ENCODE results near the gene NGRN.
A peak's percentile ranks its signal among the peaks of the same experiment; 100 is the strongest.
"Not testable (repeated sequence)": the region's sequence is repeated elsewhere in the genome, so short reads cannot be mapped to it uniquely, and the experiment has no call there.

Gene NGRN

GRCh38 chr15:90260731-90261130, 4.7 kb upstream of the NGRN start:
- 86 to 94% methylated on average over 5 to 6 of the region's 6 CpGs for WGBS, 2 experiments
- not testable (repeated sequence) for H3K4me3 ChIP-seq (ENCODE audit: insufficient read depth, low read depth, low read length); H3K9me3 ChIP-seq (ENCODE audit: control insufficient read depth, low read length); H3K4me1 ChIP-seq (ENCODE audit: control insufficient read depth, insufficient read depth, low read length); H3K36me3 ChIP-seq (ENCODE audit: control insufficient read depth, insufficient read depth, low read length); H3K27ac ChIP-seq (ENCODE audit: insufficient read depth, low read depth, low read length, poor library complexity, severe bottlenecking); H3K27me3 ChIP-seq (ENCODE audit: control insufficient read depth, insufficient read depth, low read length, poor library complexity, severe bottlenecking)

- peaks cover 11% of the 10 kb centered on the region for H3K4me1 ChIP-seq (ENCODE audit: control insufficient read depth, insufficient read depth, low read length)
- no peaks in the 10 kb centered on the region for H3K9me3 ChIP-seq (ENCODE audit: control insufficient read depth, low read length)
- no peaks in the 10 kb centered on the region for H3K36me3 ChIP-seq (ENCODE audit: control insufficient read depth, insufficient read depth, low read length)
- WGBS, 2 experiments: 93 to 95% methylated on average over 5 of the region's 5 CpGs
- H3K27me3 ChIP-seq (ENCODE audit: control insufficient read depth, insufficient read depth, low read length, poor library complexity, severe bottlenecking): no peaks in the 10 kb centered on the region
- H3K4me3 ChIP-seq (ENCODE audit: insufficient read depth, low read depth, low read length): no peak overlapping the region
- no peak overlapping the region for H3K27ac ChIP-seq (ENCODE audit: insufficient read depth, low read depth, low read length, poor library complexity, severe bottlenecking)
Observed at GRCh38 chr15:90261811-90262210, 3.7 kb upstream of the NGRN start.

GRCh38 chr15:90262426-90262825, 3.0 kb upstream of the NGRN start:
- peaks cover 17% of the 10 kb centered on the region for H3K4me1 ChIP-seq (ENCODE audit: control insufficient read depth, insufficient read depth, low read length)
- H3K36me3 ChIP-seq (ENCODE audit: control insufficient read depth, insufficient read depth, low read length): no peaks in the 10 kb centered on the region
- no peaks in the 10 kb centered on the region for H3K27me3 ChIP-seq (ENCODE audit: control insufficient read depth, insufficient read depth, low read length, poor library complexity, severe bottlenecking)
- H3K27ac ChIP-seq (ENCODE audit: insufficient read depth, low read depth, low read length, poor library complexity, severe bottlenecking): no peak overlapping the region
- no peak overlapping the region for H3K4me3 ChIP-seq (ENCODE audit: insufficient read depth, low read depth, low read length)
- 84 to 87% methylated on average over 5 of the region's 5 CpGs for WGBS, 2 experiments
- H3K9me3 ChIP-seq (ENCODE audit: control insufficient read depth, low read length): no peaks in the 10 kb centered on the region

GRCh38 chr15:90264671-90265070, 801 bp upstream of the NGRN start:
- Histone ChIP-seq H3K4me3 (ENCODE audit: insufficient read depth, low read depth, low read length) (peak overlapping the region; percentile 89), H3K36me3 (ENCODE audit: control insufficient read depth, insufficient read depth, low read length) (no peaks in the 10 kb centered on the region), H3K9me3 (ENCODE audit: control insufficient read depth, low read length) (no peaks in the 10 kb centered on the region), H3K27me3 (ENCODE audit: control insufficient read depth, insufficient read depth, low read length, poor library complexity, severe bottlenecking) (no peaks in the 10 kb centered on the region), H3K27ac (ENCODE audit: insufficient read depth, low read depth, low read length, poor library complexity, severe bottlenecking) (no peak overlapping the region), H3K4me1 (ENCODE audit: control insufficient read depth, insufficient read depth, low read length) (peaks cover 23% of the 10 kb centered on the region)
- 74 to 84% methylated on average over 4 of the region's 4 CpGs for WGBS, 2 experiments

- H3K27me3 ChIP-seq (ENCODE audit: control insufficient read depth, insufficient read depth, low read length, poor library complexity, severe bottlenecking): no peaks in the 10 kb centered on the region
- WGBS, 2 experiments: 0 to 1% methylated on average over 16 of the region's 16 CpGs
- H3K27ac ChIP-seq (ENCODE audit: insufficient read depth, low read depth, low read length, poor library complexity, severe bottlenecking): peak overlapping the region; percentile 90
- peaks cover 23% of the 10 kb centered on the region for H3K4me1 ChIP-seq (ENCODE audit: control insufficient read depth, insufficient read depth, low read length)
- peak overlapping the region; percentile 89 for H3K4me3 ChIP-seq (ENCODE audit: insufficient read depth, low read depth, low read length)
- H3K36me3 ChIP-seq (ENCODE audit: control insufficient read depth, insufficient read depth, low read length): peaks cover 11% of the 10 kb centered on the region
- H3K9me3 ChIP-seq (ENCODE audit: control insufficient read depth, low read length): no peaks in the 10 kb centered on the region
Observed at GRCh38 chr15:90266061-90266431, 574 bp downstream of the NGRN start.

GRCh38 chr15:90266485-90266884, 1.0 kb downstream of the NGRN start:
- 33 to 41% methylated on average over 11 to 12 of the region's 15 CpGs for WGBS, 2 experiments
- no peaks in the 10 kb centered on the region for H3K27me3 ChIP-seq (ENCODE audit: control insufficient read depth, insufficient read depth, low read length, poor library complexity, severe bottlenecking)
- H3K27ac ChIP-seq (ENCODE audit: insufficient read depth, low read depth, low read length, poor library complexity, severe bottlenecking): no peak overlapping the region
- H3K36me3 ChIP-seq (ENCODE audit: control insufficient read depth, insufficient read depth, low read length): peaks cover 12% of the 10 kb centered on the region
- H3K4me3 ChIP-seq (ENCODE audit: insufficient read depth, low read depth, low read length): peak overlapping the region; percentile 89
- peaks cover 23% of the 10 kb centered on the region for H3K4me1 ChIP-seq (ENCODE audit: control insufficient read depth, insufficient read depth, low read length)
- H3K9me3 ChIP-seq (ENCODE audit: control insufficient read depth, low read length): no peaks in the 10 kb centered on the region

GRCh38 chr15:90268415-90268814, 2.9 kb downstream of the NGRN start:
- Histone ChIP-seq H3K27me3 (ENCODE audit: control insufficient read depth, insufficient read depth, low read length, poor library complexity, severe bottlenecking) (no peaks in the 10 kb centered on the region), H3K4me3 (ENCODE audit: insufficient read depth, low read depth, low read length) (no peak overlapping the region), H3K4me1 (ENCODE audit: control insufficient read depth, insufficient read depth, low read length) (peaks cover 23% of the 10 kb centered on the region), H3K36me3 (ENCODE audit: control insufficient read depth, insufficient read depth, low read length) (peaks cover 22% of the 10 kb centered on the region), H3K27ac (ENCODE audit: insufficient read depth, low read depth, low read length, poor library complexity, severe bottlenecking) (no peak overlapping the region), H3K9me3 (ENCODE audit: control insufficient read depth, low read length) (no peaks in the 10 kb centered on the region)
- WGBS, 2 experiments: 50% methylated on average over 1 of the region's 1 CpG; no CpG with 5 or more reads in 1 of the 2 experiments

- Histone ChIP-seq H3K36me3 (ENCODE audit: control insufficient read depth, insufficient read depth, low read length) (peaks cover 32% of the 10 kb centered on the region), H3K4me3 (ENCODE audit: insufficient read depth, low read depth, low read length) (no peak overlapping the region), H3K27me3 (ENCODE audit: control insufficient read depth, insufficient read depth, low read length, poor library complexity, severe bottlenecking) (no peaks in the 10 kb centered on the region), H3K27ac (ENCODE audit: insufficient read depth, low read depth, low read length, poor library complexity, severe bottlenecking) (no peak overlapping the region), H3K4me1 (ENCODE audit: control insufficient read depth, insufficient read depth, low read length) (peaks cover 16% of the 10 kb centered on the region), H3K9me3 (ENCODE audit: control insufficient read depth, low read length) (no peaks in the 10 kb centered on the region)
- 92% methylated on average over 10 of the region's 10 CpGs for WGBS, 2 experiments
Observed at GRCh38 chr15:90270502-90271150, 5.2 kb downstream of the NGRN start.

GRCh38 chr15:90271459-90272166, 6.1 kb downstream of the NGRN start:
- no peaks in the 10 kb centered on the region for H3K27me3 ChIP-seq (ENCODE audit: control insufficient read depth, insufficient read depth, low read length, poor library complexity, severe bottlenecking)
- no peak overlapping the region for H3K4me3 ChIP-seq (ENCODE audit: insufficient read depth, low read depth, low read length)
- 97% methylated on average over 7 of the region's 7 CpGs for WGBS, 2 experiments
- H3K27ac ChIP-seq (ENCODE audit: insufficient read depth, low read depth, low read length, poor library complexity, severe bottlenecking): no peak overlapping the region
- no peaks in the 10 kb centered on the region for H3K9me3 ChIP-seq (ENCODE audit: control insufficient read depth, low read length)
- H3K36me3 ChIP-seq (ENCODE audit: control insufficient read depth, insufficient read depth, low read length): peaks cover 32% of the 10 kb centered on the region
- H3K4me1 ChIP-seq (ENCODE audit: control insufficient read depth, insufficient read depth, low read length): peaks cover 14% of the 10 kb centered on the region

GRCh38 chr15:90278467-90278866, 13.0 kb downstream of the NGRN start:
- H3K27me3 ChIP-seq (ENCODE audit: control insufficient read depth, insufficient read depth, low read length, poor library complexity, severe bottlenecking); H3K4me3 ChIP-seq (ENCODE audit: insufficient read depth, low read depth, low read length); H3K9me3 ChIP-seq (ENCODE audit: control insufficient read depth, low read length); H3K27ac ChIP-seq (ENCODE audit: insufficient read depth, low read depth, low read length, poor library complexity, severe bottlenecking); H3K36me3 ChIP-seq (ENCODE audit: control insufficient read depth, insufficient read depth, low read length); H3K4me1 ChIP-seq (ENCODE audit: control insufficient read depth, insufficient read depth, low read length): not testable (repeated sequence)
- WGBS, 2 experiments: 94 to 95% methylated on average over 12 of the region's 12 CpGs
